Gastroesophageal sphincter (tissue), 4 donors: ENCODE results near the gene EPB41L4A. TPM values are rescaled to one million over a fixed set of nuclear protein-coding genes. Genes with fewer than 3 reads are reported as not detected.

ENCODE experiments used
- ATAC-seq: fragments of 150-250 bp; one replicate; pipeline ENCODE4 v1.9.1; 2016; ENCODE audit warnings: mild to moderate bottlenecking, moderate library complexity
- H3K27ac ChIP-seq, 4 donors: fragments of 200-600 bp; sonication (generic) in 3 of 4; 1 replicate in 3 of 4; 2 replicates in 1 of 4; pipeline ENCODE4 v1.5.1; 2016 to 2019
- H3K27me3 ChIP-seq: fragments of 200-600 bp; sonication (generic); one replicate; pipeline ENCODE4 v1.5.1; 2019
- H3K36me3 ChIP-seq, 2 donors: fragments of 200-600 bp; sonication (generic); one replicate each; pipeline ENCODE4 v1.5.1; 2019; ENCODE audit warnings: control low read depth in 1 of 2
- H3K4me1 ChIP-seq, 3 donors: fragments of 200-600 bp; sonication (generic); 1 replicate in 2 of 3; 2 replicates in 1 of 3; pipeline ENCODE4 v1.5.1; 2016 to 2019; ENCODE audit warnings: control low read depth in 2 of 3
- H3K4me3 ChIP-seq, 2 donors: fragments of 200-600 bp; sonication (generic); one replicate each; pipeline ENCODE4 v1.5.1; 2019; ENCODE audit warnings: mild to moderate bottlenecking in 1 of 2, moderate library complexity in 1 of 2
- H3K9me3 ChIP-seq, 3 donors: fragments of 200-600 bp; sonication (generic); one replicate each; pipeline ENCODE4 v1.5.1; 2017 to 2019; ENCODE audit warnings: control low read depth in 2 of 3
- EP300 ChIP-seq: sonication (generic); formaldehyde crosslinking; IDR thresholded peaks from one replicate; pipeline ENCODE4 v1.6.1; 2017; ENCODE audit warnings: antibody characterized with exemption, mild to moderate bottlenecking
- POLR2A ChIP-seq, 2 donors: fragments of 450-650 bp; IDR thresholded peaks; one replicate each; pipeline ENCODE4 v1.6.1; 2017; ENCODE audit warnings: antibody characterized with exemption in 2 of 2, mild to moderate bottlenecking in 2 of 2, moderate library complexity in 1 of 2
- POLR2AphosphoS5 ChIP-seq: sonication (generic); formaldehyde crosslinking; IDR thresholded peaks from one replicate; pipeline ENCODE4 v1.6.1; 2017; ENCODE audit warnings: antibody characterized with exemption
- WGBS, 2 donors: methylation state at CpG; one replicate each; pipeline ENCODE4 v1.1.5; 2018; ENCODE audit warnings: low coverage in 1 of 2; 5-methylcytosine and 5-hydroxymethylcytosine counted together
- total RNA-seq, 4 donors: library from RNA; depleted of rRNA; stranded (reverse); fragments of >200 nt; gene quantifications; one replicate each; pipeline ENCODE4 v1.1.0, GENCODE V29; 2016
- TF ChIP-seq, protein P1 (sequence below), 4 experiments: fragments of 200-600 bp in 2 of 4; fragments of 450-650 bp in 2 of 4; sonication (generic) in 1 of 4; IDR thresholded peaks; one replicate each; pipeline ENCODE4 v1.5.1; 2017 to 2019; ENCODE audit warnings: antibody characterized with exemption in 4 of 4, mild to moderate bottlenecking in 2 of 4, moderate library complexity in 2 of 4

Gene EPB41L4A
- total RNA-seq, 4 donors from 2014 or later = 4.3 to 28.7 (median 12.6) TPM

DNA sequence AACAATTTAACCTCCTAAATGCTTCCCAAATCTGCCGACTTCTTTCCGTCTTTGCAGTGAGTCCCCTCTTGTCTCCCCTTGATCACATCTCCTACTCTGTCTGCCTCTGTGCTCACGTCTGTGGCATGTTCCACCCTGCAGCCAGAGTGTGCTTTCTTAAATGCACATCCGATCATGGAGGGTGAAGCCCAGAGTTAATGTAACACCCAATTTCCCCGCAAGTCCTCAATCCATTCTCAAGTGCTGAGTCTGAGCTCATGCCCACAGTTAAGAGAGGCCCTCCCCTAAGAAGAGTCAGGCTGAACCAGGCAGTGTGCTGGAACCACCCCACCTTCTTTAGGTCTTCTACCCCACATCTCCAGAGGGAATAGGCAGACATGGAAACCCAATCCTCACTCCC, 164.8 kb downstream of the EPB41L4A start:
- no peak overlapping the region for H3K4me3 ChIP-seq
- H3K27me3 ChIP-seq = no peaks in the 10 kb centered on the region
- TF ChIP-seq, protein P1, sequence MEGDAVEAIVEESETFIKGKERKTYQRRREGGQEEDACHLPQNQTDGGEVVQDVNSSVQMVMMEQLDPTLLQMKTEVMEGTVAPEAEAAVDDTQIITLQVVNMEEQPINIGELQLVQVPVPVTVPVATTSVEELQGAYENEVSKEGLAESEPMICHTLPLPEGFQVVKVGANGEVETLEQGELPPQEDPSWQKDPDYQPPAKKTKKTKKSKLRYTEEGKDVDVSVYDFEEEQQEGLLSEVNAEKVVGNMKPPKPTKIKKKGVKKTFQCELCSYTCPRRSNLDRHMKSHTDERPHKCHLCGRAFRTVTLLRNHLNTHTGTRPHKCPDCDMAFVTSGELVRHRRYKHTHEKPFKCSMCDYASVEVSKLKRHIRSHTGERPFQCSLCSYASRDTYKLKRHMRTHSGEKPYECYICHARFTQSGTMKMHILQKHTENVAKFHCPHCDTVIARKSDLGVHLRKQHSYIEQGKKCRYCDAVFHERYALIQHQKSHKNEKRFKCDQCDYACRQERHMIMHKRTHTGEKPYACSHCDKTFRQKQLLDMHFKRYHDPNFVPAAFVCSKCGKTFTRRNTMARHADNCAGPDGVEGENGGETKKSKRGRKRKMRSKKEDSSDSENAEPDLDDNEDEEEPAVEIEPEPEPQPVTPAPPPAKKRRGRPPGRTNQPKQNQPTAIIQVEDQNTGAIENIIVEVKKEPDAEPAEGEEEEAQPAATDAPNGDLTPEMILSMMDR (IDR thresholded peaks at IDR 0.05) = no peak
- TF ChIP-seq EP300 = no peak
- no peak for TF ChIP-seq POLR2AphosphoS5
- no peak for TF ChIP-seq POLR2A (IDR thresholded peaks at IDR 0.05)
- peak overlapping the region in 3 of 4 donors; percentile 8 to 52 (median 32) for H3K27ac ChIP-seq
- WGBS, 2 donors = 46 to 74% methylated on average over 4 to 5 of the region's 5 CpGs
- H3K9me3 ChIP-seq = no peaks in the 10 kb centered on the region
- peaks cover 0 to 3% (median 0%) of the 10 kb centered on the region in 3 donors for H3K4me1 ChIP-seq
- ATAC-seq = no peak
- peaks cover 0 to 6% of the 10 kb centered on the region in 2 donors for H3K36me3 ChIP-seq

DNA sequence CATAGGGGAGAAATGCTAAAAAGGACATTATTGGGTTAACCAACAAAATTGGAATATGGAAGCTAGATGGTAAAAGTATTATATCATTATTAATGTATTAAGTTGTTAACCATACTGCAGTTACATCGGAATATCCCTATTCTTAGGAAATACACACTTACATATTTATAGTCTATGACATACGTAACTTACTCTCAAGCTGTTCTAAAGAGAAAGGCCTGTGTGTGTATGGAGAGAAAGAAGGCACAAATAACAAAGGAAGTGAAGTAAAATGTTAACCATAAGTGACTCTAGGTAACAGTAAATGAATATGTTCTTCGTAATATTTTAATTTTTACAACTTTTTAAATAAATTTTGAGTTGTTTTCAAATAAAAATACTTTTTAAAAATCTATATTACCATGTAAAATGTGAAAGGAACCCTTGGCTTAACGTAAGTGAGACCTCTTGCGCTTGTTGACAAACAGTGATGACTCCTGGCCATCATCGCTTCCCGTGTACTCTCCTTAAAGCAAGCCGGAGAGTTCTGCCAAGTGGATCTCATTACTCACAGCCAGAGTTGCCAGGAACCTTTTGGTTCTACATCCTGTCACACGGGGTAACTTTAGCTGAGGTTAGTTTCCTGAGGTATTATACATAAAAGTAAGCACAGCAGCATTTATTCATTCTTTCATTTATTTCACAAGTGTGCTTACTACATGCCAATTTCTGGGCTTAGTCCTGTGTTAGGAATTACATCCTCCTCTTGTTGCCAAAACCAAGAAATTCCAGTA, 165.4 kb downstream of the EPB41L4A start:
- Histone ChIP-seq H3K27me3 (no peaks in the 10 kb centered on the region), H3K9me3 (no peaks in the 10 kb centered on the region), H3K27ac (peak overlapping the region in 3 of 4 donors; percentile 8 to 52 (median 32)), H3K4me3 (no peak overlapping the region), H3K4me1 (peaks cover 0 to 4% (median 3%) of the 10 kb centered on the region in 3 donors), H3K36me3 (no peaks in the 10 kb centered on the region)
- TF ChIP-seq, protein P1 (IDR thresholded peaks at IDR 0.05) = no peak
- TF ChIP-seq EP300 (no peak), POLR2AphosphoS5 (no peak), POLR2A (IDR thresholded peaks at IDR 0.05) (no peak)
- peak; percentile 70 for ATAC-seq
- 46 to 67% methylated on average over 9 of the region's 9 CpGs for WGBS, 2 donors

DNA sequence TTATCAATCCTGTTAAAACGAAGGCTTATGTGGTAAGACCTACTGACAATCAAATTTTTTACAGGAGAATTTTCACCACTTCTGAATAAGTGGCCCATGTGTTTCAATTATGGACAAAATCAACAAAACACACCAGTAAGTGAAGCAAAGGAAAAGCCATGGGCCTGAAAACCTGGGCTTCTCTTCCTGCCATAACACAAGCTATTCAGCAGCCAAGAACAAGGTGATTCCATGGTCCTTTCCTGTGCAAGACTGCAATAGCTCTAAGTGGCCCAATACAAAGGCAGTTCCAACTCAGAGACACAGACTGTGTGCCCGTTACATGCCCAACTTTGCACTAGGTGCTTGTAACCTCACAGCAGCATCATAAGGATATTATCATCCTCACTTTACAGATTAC, 168.5 kb downstream of the EPB41L4A start:
- H3K27me3 ChIP-seq = no peaks in the 10 kb centered on the region
- no peak for TF ChIP-seq POLR2AphosphoS5
- TF ChIP-seq POLR2A (IDR thresholded peaks at IDR 0.05) = no peak
- TF ChIP-seq, protein P1 (IDR thresholded peaks at IDR 0.05) = no peak
- 100% methylated on average over 1 to 2 of the region's 2 CpGs for WGBS, 2 donors
- H3K27ac ChIP-seq = no peak overlapping the region
- ATAC-seq = no peak
- peaks cover 4 to 9% (median 9%) of the 10 kb centered on the region in 3 donors for H3K4me1 ChIP-seq
- H3K36me3 ChIP-seq = no peaks in the 10 kb centered on the region
- H3K9me3 ChIP-seq = no peaks in the 10 kb centered on the region
- H3K4me3 ChIP-seq = no peak overlapping the region

DNA sequence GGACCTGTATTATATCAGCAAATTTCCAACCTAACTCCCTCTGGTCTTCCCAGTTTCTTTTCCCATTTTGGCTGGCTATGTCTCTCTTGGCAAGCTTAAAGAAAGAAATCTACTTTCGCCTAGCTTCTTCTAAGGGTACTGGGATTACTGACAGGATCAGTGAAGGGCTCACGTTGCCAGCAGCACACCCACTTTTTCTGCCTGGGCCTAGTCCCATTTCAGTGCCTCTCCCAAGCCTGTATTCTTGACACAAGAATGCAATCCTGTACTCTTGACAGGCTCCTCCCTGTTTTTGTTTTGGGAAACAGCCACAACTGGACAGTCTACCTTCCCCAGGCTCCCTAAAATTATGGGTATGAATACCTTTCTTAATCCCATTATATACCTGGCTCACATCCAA, 170.5 kb downstream of the EPB41L4A start:
- no peaks in the 10 kb centered on the region for H3K36me3 ChIP-seq
- no peak for ATAC-seq
- no peak overlapping the region for H3K4me3 ChIP-seq
- TF ChIP-seq POLR2A (IDR thresholded peaks at IDR 0.05) (no peak), POLR2AphosphoS5 (no peak), EP300 (no peak)
- TF ChIP-seq, protein P1 (IDR thresholded peaks at IDR 0.05) = no peak
- H3K27ac ChIP-seq = peak overlapping the region in 2 of 4 donors; percentile 7 to 37
- H3K4me1 ChIP-seq = peaks cover 4 to 9% (median 6%) of the 10 kb centered on the region in 3 donors
- H3K9me3 ChIP-seq = no peaks in the 10 kb centered on the region
- no peaks in the 10 kb centered on the region for H3K27me3 ChIP-seq
- WGBS, 2 donors = 51 to 67% methylated on average over 2 of the region's 2 CpGs

DNA sequence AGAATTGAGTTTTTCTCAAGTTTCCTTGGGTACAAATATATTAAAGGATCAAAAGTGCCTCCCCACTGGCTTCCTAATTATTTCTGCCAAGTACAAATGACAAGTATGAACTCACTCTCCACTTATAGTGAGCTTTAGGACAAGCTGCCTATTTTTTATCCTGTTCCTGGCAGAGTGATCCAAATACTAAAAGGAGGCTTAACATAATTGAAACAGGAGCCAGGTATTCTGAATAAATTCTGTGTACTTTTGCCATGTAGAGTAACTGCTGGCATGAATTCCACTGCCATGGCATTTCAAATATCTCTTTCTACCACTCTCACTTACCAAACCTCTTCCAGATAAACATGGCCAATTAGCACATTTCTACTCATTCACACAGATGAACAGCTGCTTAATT, 171.1 kb downstream of the EPB41L4A start:
- H3K4me3 ChIP-seq = no peak overlapping the region
- peaks cover 4 to 9% (median 6%) of the 10 kb centered on the region in 3 donors for H3K4me1 ChIP-seq
- H3K9me3 ChIP-seq = no peaks in the 10 kb centered on the region
- H3K27me3 ChIP-seq = no peaks in the 10 kb centered on the region
- TF ChIP-seq POLR2A (IDR thresholded peaks at IDR 0.05) (no peak), EP300 (no peak), POLR2AphosphoS5 (no peak)
- TF ChIP-seq, protein P1 (IDR thresholded peaks at IDR 0.05) = no peak
- no peaks in the 10 kb centered on the region for H3K36me3 ChIP-seq
- peak overlapping the region in 2 of 4 donors; percentile 7 to 37 for H3K27ac ChIP-seq
- ATAC-seq = no peak
